Fibroblast of upper back skin (primary cell): Measurements from ENCODE around the gene MYOM1.

Experiments
- DNase-seq: peaks from one replicate; pipeline ENCODE4 v3.0.0-alpha.2; 2013

Gene MYOM1

GRCh38 chr18:3148930-3149535, 70.7 kb downstream of the MYOM1 start:
- peak; percentile 47 for DNase-seq

- DNase-seq: peak; percentile 17
These were observed 71.7 kb downstream of the MYOM1 start for GRCh38 chr18:3147935-3148554.

GRCh38 chr18:3140986-3141639, 78.7 kb downstream of the MYOM1 start:
- no peak for DNase-seq

DNA sequence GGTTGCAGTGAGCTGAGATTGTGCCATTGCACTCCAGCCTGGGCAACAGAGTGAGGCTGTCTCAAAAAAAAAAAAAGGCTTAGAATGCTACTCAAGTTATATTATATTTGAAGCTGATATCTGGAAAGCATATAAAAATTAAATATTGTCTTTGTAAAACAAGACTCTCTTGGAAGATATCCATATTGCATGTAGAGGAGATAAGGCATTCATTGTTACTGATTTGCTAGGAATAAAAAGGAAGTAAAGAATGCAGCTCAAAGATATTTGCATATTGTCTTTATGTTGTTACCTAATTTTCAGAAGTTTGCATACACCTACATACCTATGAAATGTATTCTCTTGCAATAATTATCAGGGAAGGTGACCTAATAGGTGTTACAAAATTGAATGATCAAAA, 79.4 kb downstream of the MYOM1 start:
- DNase-seq: no peak

GRCh38 chr18:3139406-3139805, 80.4 kb downstream of the MYOM1 start:
- DNase-seq: no peak

DNA sequence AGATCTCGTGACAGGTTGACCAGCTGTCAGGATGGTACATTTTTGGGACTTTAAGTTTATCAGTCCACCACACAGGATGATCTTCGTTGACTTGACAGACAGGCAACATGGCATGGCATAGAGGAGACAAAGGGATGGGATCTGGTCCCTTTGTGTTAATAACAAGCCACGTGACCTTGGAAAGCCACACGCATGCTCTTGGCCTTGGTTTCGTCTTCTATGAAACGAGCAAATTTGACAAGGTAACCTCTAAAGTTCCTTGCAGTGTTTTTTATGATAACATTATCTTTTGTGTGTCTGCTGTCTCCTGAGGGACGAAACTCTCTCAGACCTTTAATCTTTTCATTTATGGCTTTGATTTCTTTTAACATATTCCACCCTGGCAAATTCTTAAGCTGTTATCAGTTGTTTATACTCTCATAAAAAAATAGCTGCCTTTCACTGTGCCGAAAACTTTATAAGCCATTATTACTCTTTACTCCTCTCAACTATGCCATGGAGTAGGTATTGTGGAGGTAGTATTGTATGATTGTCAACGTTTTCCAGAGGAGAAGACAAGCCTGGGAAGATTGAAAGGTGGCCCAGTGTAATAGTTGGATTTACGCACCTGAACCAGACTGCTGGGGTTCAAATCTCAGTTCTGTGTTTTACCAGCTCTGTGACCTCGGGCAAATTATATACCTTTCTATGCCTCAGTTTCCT, 81.3 kb downstream of the MYOM1 start:
- DNase-seq: no peak

DNA sequence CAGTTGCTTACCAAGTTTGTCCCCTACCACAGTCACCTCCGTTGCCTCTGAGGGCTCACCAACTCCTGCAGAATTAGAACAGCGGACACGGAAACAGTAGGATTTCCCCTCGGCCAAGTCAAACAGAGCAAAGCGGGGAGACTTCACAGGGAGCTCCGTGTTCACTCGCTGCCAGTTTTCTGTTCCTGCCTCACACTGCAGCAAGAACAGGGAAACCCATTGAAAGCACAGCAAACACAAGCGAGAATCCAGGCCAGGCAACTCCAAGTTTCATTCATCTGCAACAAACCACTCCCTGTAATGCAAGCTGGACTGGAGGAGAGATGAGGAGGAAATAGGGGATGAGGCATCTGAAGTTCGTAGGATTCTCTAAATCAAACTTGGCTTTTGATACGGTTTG, 84.2 kb downstream of the MYOM1 start:
- no peak for DNase-seq

DNA sequence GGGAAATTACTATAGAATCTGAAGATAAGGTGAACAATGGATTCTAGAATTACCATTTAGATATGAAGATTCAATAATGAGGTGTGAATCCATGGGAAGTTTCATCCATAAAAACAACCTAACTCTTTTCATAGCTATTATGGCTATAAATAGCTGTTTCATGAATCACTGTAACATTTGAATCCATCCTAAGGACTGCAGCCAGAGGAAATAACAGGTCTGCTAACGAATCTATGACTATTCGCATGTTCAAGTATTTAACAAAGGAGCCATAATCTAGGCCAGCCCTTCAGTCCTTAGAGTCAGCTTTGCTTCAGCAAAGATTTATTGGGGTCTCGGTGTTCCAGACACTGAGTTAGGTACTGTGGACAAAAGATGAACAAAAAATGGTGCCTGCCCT, 87.1 kb downstream of the MYOM1 start:
- no peak for DNase-seq

DNA sequence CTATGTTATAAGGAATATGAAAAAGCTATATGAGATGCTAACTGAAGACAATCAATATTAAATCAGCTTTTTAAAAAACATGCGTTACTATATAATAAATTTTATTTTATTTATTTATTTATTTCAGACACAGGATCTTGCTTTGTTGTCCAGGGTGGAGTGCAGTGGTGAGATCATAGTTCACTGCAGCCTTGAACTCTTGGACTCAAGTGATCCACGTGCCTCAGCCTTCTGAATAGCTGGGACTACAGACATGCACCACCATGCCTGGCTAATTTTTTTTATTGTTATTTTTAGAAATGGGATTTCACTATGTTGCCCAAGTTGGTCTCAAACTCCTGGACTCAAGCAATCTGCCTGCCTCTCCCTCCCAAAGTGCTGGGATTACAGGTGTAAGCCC, 89.4 kb downstream of the MYOM1 start:
- no peak for DNase-seq

DNA sequence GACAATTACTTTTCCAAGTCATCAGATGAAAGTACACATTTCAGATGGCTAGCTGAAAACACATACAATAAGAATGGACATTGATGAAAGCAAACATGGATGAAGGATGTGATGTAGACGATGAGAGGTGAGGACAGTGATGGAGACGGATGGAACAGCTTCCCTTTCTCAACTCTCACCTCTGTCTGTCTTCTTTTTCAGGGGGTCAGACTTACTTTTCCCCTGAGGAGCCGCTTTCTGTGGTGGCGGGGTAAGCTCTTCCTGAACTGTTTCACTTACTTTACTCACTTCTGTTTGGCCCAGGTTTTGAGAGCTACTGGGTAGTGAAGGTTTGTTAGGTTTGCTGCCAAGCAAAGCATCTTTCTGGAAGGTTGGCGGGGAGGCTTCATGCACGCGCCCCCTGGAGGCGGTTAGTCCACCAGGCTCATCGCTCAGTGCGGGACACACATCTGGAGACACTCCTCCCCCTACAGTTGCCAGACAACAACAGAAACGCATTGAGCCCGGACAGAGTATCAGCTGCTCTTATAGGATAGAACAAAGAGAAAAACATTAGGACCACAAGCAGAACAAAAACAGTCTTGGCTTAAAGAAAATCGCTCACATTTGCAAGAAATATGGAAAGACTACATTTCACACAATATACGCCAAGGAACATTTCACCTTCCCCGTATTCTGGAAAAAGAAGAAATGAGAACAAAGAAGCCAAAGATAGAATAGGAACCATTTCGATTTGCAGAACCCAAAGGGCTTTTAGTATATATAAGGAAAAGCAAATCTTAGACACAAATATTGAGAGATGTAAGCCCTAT, 90.5 kb downstream of the MYOM1 start:
- DNase-seq: peak; percentile 81

GRCh38 chr18:3126457-3127097, 93.2 kb downstream of the MYOM1 start:
- no peak for DNase-seq

DNA sequence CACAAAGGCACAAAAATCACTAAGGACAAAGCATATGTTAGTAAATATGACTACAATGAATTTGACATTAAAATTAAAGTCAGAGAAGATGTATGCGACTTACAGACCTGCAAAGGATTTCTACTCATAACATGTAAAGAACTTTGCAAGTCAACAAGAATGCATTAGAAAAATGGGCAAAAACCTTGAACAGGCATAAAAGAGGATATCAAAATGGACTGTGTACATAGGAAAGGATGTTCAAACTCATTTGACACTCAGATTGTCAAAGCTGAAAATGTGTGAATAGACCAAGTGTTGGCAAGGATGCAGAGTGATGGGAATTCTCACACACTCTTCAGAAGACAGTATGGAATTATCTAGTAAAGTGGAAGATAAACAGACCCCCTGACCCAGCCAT, 94.9 kb downstream of the MYOM1 start:
- no peak for DNase-seq

DNA sequence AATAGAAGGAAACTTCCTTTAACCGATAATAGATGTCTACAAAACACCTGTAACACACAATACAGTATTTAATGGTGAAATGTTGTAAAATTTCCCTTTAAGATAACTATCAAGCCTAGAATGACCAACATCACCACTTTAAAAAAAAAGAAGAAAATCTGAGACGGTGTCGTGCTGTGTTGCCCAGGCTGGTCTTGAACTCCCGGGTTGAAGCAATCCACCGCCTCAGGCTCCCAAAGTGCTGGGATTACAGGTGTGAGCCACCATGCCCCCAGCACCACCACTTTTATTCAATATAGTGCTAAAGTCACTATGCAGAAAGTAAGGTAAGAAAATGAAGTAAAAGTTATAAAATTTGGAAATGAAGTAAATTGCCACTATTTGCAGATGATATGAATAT, 96.9 kb downstream of the MYOM1 start:
- DNase-seq: no peak

GRCh38 chr18:3121259-3121658, 98.5 kb downstream of the MYOM1 start:
- DNase-seq: no peak

DNA sequence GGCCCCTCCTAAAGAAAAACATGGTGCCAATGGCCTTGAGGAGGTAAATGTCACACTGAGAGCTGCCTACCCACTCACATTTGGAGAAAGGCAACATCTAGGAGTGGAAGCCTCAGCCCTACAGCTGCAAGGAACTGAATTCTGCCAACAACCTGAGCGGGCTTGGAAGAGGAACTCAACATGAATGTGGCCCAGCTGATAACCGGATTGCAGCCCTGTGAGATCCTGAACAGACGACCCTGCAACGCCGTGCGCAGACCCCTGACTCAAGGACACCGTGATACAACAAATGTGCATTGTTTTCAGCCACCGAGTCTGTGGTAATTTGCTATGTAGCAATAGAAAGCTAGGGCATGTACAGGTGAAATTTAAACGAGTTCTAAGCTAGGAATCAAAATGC, 99.4 kb downstream of the MYOM1 start:
- DNase-seq: no peak

GRCh38 chr18:3119401-3120341, 100.1 kb downstream of the MYOM1 start:
- no peak for DNase-seq

DNA sequence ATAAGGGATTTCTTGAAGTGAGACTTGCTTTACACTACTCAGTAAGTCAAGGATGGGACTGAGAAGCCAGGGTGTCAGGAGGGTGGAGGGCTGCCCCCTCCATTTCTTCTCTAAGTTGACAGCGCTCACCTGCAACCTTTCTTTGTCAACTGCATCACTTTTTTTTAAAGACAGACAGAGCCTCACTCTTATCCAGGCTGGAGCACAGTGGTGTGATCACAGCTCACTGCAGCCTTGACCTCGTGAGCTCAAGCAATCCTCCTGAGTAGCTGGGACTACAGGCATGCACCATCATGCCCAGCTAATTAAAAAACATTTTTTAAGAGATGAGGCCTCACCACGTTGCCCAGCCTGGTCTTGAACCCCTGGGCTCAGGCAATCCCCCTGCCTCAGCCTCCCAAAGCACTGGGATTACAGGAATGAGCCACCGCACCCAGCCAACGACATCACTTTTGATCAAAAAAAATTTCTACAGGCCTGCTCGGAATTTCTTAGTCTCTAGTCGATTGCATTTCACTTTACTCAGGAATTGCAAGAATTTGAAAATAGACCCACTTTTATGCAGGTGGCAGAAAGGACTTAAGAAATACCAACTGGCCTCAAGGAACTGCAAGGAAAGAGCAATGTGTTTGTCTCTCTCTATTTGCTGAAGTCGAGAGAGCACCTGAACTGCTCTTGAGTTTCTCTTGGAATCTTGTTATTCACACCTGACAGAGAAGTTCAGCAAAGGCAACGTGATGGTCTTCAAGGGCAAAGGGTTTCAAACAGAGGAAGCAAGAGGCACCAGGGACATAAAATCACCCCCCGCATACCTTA, 101.4 kb downstream of the MYOM1 start:
- DNase-seq: no peak

DNA sequence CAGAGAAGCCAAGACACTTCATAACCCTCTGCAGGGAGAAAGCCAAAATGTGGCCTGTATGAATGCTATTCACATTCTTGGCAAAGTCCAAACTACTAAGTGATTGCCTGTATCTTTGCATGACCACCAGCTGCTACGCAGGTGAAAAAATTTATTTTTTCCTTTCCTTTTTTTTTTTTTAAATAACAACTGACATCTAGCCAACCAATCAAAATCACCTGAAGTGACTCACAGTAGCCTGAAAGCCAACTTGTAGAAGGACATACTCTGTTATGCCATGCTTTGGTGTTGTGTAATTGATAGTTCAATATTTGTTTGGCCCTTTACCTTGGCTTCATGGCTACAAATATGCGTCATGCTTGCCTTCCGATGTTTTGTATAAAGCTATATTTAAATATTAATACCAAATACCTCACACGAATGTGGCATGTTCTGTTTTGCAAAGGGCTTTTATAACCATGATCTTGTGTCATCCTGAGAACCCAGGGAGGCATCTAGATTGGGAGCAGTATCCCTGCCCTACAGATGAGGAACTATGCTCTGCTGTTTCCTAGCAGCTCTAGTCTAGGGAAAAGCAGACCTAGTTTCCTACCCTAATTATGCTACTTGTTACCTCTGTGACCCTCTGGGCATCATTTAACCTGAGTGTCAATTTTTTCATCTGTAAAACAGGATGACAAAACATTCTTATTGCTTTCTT, 102.1 kb downstream of the MYOM1 start:
- DNase-seq: no peak

- no peak for DNase-seq
These were observed 104.2 kb downstream of the MYOM1 start for GRCh38 chr18:3115447-3116030.
